Neutrophil (primary cell): ENCODE measurements around the gene CSTF3.

Experiments used
- H3K27ac ChIP-seq: fragments of 200-600 bp; sonication (generic); 2 replicates; pipeline ENCODE4 v1.5.1; 2016; ENCODE audit warnings: mild to moderate bottlenecking, moderate library complexity
- H3K27me3 ChIP-seq: fragments of 200-600 bp; sonication (generic); 2 replicates; pipeline ENCODE4 v1.6.0; 2016; ENCODE audit warnings: mild to moderate bottlenecking
- H3K36me3 ChIP-seq: fragments of 200-600 bp; sonication (generic); 2 replicates; pipeline ENCODE4 v1.5.1; 2017
- H3K4me1 ChIP-seq, 2 experiments: fragments of 200-600 bp in 1 of 2; sonication (generic) in 1 of 2; 1 replicate in 1 of 2; 2 replicates in 1 of 2; pipeline versions ENCODE4 v1.5.1 to v1.6.1; 2013 to 2016; ENCODE audit warnings: low read depth in 1 of 2, low read length in 1 of 2, mild to moderate bottlenecking in 1 of 2, moderate library complexity in 1 of 2; ENCODE audit not compliant: control insufficient read depth in 1 of 2, insufficient read depth in 1 of 2
- H3K4me3 ChIP-seq, 2 experiments: fragments of 200-600 bp in 1 of 2; sonication (generic) in 1 of 2; 1 replicate in 1 of 2; 2 replicates in 1 of 2; pipeline ENCODE4 v1.5.1; 2013 to 2016; ENCODE audit warnings: low read depth in 1 of 2, low read length in 1 of 2, mild to moderate bottlenecking in 1 of 2, moderate library complexity in 1 of 2
- H3K9me3 ChIP-seq: fragments of 200-600 bp; sonication (generic); 2 replicates; pipeline ENCODE4 v1.5.1; 2016
- CTCF ChIP-seq: fragments of 200-600 bp; sonication (generic); IDR thresholded peaks from 2 replicates; pipeline ENCODE4 v1.5.1; 2016; ENCODE audit warnings: antibody characterized with exemption

The CSTF3 gene

GRCh38 chr11:33194455-33194854 lies 33.2 kb upstream of the CSTF3 start:
- no peak for TF ChIP-seq CTCF
- no peaks in the 10 kb centered on the region for H3K36me3 ChIP-seq
- H3K27ac ChIP-seq, result peak overlapping the region; percentile 54
- H3K27me3 ChIP-seq, result no peaks in the 10 kb centered on the region
- H3K9me3 ChIP-seq, result no peaks in the 10 kb centered on the region
- no peak overlapping the region for H3K4me3 ChIP-seq
- H3K4me1 ChIP-seq, result peaks cover 25 to 34% of the 10 kb centered on the region in 2 experiments

GRCh38 chr11:33191467-33191866 lies 30.2 kb upstream of the CSTF3 start:
- Histone ChIP-seq H3K27me3 (no peaks in the 10 kb centered on the region), H3K9me3 (no peaks in the 10 kb centered on the region), H3K36me3 (no peaks in the 10 kb centered on the region), H3K27ac (no peak overlapping the region), H3K4me3 (no peak overlapping the region), H3K4me1 (peaks cover 15 to 30% of the 10 kb centered on the region in 2 experiments)
- no peak for TF ChIP-seq CTCF

- H3K9me3 ChIP-seq, result no peaks in the 10 kb centered on the region
- H3K27ac ChIP-seq, result no peak overlapping the region
- H3K4me1 ChIP-seq, result peaks cover 4 to 14% of the 10 kb centered on the region in 2 experiments
- TF ChIP-seq CTCF, result no peak
- H3K27me3 ChIP-seq, result no peaks in the 10 kb centered on the region
- H3K36me3 ChIP-seq, result no peaks in the 10 kb centered on the region
- no peak overlapping the region for H3K4me3 ChIP-seq
These were observed 26.9 kb upstream of the CSTF3 start for GRCh38 chr11:33187998-33188722.

GRCh38 chr11:33185756-33186155 lies 24.5 kb upstream of the CSTF3 start:
- no peak overlapping the region for H3K27ac ChIP-seq
- H3K27me3 ChIP-seq, result no peaks in the 10 kb centered on the region
- peaks cover 0 to 7% of the 10 kb centered on the region in 2 experiments for H3K4me1 ChIP-seq
- TF ChIP-seq CTCF, result no peak
- no peaks in the 10 kb centered on the region for H3K36me3 ChIP-seq
- no peaks in the 10 kb centered on the region for H3K9me3 ChIP-seq
- no peak overlapping the region for H3K4me3 ChIP-seq

GRCh38 chr11:33182246-33182878 lies 21.1 kb upstream of the CSTF3 start:
- no peaks in the 10 kb centered on the region for H3K9me3 ChIP-seq
- TF ChIP-seq CTCF, result no peak
- no peaks in the 10 kb centered on the region for H3K36me3 ChIP-seq
- peaks cover 4 to 17% of the 10 kb centered on the region in 2 experiments for H3K4me1 ChIP-seq
- H3K27me3 ChIP-seq, result no peaks in the 10 kb centered on the region
- no peak overlapping the region for H3K4me3 ChIP-seq
- no peak overlapping the region for H3K27ac ChIP-seq
